Brain microvascular endothelial cell (primary cell): ENCODE results near the gene TLR3.

Experiments used
- DNase-seq: peaks from one replicate; pipeline ENCODE4 v3.0.0-alpha.2; 2020
- H3K27ac ChIP-seq: fragments of 250-450 bp; sonication (Bioruptor Pico); 2 replicates; pipeline ENCODE4 v1.5.1; 2020; ENCODE audit warnings: mild to moderate bottlenecking, moderate library complexity
- H3K27me3 ChIP-seq: fragments of 250-450 bp; sonication (Bioruptor Pico); replicated peaks from 2 replicates; pipeline ENCODE4 v1.5.1; 2020; ENCODE audit warnings: mild to moderate bottlenecking
- H3K36me3 ChIP-seq: fragments of 250-450 bp; sonication (Bioruptor Pico); replicated peaks from 2 replicates; pipeline ENCODE4 v1.5.1; 2020; ENCODE audit warnings: mild to moderate bottlenecking
- H3K4me3 ChIP-seq: 2 replicates; pipeline ENCODE4 v1.5.1; 2011; ENCODE audit warnings: low read depth, mild to moderate bottlenecking, control low read depth, low read length, moderate library complexity
- in situ Hi-C: cut with HindIII; loops from 2 replicates; pipeline ENCODE4 v1.10.0; 2017; ENCODE audit warnings: low sequenced_read_pairs, low pct_ligation_motif_present
- TF ChIP-seq, protein P1 (sequence below): IDR thresholded peaks from 2 replicates; pipeline ENCODE4 v1.5.1; 2011; ENCODE audit warnings: low read depth, mild to moderate bottlenecking, moderate library complexity, low read length, control low read depth, inconsistent platforms; ENCODE audit errors: missing control alignments

TLR3 gene

DNA sequence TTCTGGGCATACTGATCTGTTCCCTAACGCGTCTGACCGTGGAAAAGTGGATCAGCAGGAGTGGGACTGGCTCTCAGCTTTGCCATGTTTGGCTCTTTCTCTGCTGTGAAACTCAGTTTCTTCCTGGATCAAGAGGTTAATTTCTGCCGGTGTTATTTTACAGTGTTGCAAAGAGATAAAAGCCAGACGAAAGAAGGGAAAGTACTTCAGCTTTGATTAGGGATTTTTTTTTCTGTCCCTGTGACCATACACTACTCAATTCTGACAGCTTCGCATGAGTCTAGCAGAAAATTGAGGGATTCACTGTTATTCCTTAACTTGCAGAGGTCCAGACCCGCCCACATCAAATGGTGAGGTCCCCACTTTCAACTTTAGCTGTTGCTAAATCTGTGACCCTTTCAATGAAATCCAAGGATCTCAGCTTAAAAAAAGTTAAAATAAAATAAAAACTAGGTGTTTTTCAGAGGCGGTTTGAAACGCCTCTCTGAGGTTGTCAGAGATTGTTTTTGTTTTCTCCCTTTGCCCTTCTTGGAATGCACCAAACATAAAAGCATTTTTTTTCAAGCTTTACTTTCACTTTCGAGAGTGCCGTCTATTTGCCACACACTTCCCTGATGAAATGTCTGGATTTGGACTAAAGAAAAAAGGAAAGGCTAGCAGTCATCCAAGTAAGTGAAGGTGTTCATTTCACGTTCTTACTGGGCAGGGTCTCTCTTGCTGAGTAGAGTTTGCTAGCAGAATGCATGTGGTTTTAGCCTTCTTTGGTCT, at the start of gene TLR3:
TLR3 (plus strand) TSS at position 576 of the 768 bp plus-strand sequence. CDS start 7,464 bp downstream, outside the sequence.
- TF ChIP-seq, protein P1, sequence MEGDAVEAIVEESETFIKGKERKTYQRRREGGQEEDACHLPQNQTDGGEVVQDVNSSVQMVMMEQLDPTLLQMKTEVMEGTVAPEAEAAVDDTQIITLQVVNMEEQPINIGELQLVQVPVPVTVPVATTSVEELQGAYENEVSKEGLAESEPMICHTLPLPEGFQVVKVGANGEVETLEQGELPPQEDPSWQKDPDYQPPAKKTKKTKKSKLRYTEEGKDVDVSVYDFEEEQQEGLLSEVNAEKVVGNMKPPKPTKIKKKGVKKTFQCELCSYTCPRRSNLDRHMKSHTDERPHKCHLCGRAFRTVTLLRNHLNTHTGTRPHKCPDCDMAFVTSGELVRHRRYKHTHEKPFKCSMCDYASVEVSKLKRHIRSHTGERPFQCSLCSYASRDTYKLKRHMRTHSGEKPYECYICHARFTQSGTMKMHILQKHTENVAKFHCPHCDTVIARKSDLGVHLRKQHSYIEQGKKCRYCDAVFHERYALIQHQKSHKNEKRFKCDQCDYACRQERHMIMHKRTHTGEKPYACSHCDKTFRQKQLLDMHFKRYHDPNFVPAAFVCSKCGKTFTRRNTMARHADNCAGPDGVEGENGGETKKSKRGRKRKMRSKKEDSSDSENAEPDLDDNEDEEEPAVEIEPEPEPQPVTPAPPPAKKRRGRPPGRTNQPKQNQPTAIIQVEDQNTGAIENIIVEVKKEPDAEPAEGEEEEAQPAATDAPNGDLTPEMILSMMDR: no peak
- no peak within 1 kb of the TSS for H3K27ac ChIP-seq
- H3K27me3 ChIP-seq: no peaks in the 10 kb centered on the region
- DNase-seq: peak; percentile 20
- in situ Hi-C loops: no loop called here
- no peaks in the 10 kb centered on the region for H3K36me3 ChIP-seq
- peak within 1 kb of the TSS; percentile 54 for H3K4me3 ChIP-seq

DNA sequence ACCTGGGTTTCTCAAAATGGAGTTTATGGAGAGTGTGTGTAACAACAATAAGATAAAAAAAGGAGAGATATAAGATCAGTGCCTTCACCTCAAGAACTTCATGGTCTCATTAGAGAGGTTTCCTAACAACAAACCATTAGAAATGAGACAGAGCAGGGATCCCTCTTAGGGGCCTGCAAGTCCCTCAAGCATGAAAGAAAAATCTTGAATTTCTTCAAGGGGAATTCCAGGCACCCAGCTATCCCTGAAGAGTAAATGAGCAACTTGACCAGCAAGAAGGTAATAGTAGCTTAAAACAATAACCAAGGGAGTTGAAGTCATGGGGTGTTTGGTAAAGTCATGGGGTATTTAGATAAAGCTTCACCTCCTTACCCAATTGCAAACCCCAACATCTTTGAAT, 49.7 kb upstream of the TLR3 start:
- Histone ChIP-seq H3K36me3 (no peaks in the 10 kb centered on the region), H3K4me3 (no peak overlapping the region), H3K27me3 (no peaks in the 10 kb centered on the region), H3K27ac (no peak overlapping the region)
- in situ Hi-C loops: loop anchor here (25.0 kb wide), 1 partner anchor 357 kb away; no protein-coding TSS in a partner anchor
- TF ChIP-seq, protein P1: no peak
- DNase-seq: no peak

DNA sequence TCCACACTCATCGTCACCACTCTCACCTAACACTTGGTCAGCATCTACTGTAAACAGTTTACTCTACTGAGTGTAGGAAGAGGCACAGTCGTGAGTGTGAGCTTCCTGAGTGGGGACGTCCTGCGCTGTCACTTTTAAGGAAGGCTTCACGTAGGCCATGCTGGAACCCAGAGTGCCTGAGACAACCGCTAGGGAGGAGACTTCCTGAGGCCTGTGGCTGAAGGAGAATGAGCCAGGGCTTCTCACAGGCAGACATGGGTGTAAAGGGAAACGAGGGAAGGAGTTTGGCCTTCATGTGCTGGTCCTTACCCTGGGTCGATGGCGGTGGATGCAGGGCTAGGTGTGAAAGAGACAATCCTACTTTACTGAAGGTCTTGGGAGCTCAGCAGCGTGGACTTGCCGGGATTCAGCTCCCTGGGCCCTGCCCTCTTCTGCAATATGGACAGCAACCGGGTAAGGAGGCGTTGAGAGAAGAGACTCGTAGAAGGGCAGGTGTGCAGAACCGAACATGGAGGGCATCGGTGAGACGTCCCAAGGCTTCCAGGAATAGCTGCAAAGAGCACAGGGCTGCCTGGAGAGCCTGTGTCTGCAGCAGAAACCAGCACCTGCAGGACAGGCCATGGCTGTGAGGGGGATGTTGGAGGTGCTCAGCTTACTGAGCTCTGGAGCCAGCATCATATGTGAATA, 48.7 kb upstream of the TLR3 start:
- in situ Hi-C loops: loop anchor here (25.0 kb wide), 1 partner anchor 358 kb away; no protein-coding TSS in a partner anchor
- TF ChIP-seq, protein P1: no peak

DNA sequence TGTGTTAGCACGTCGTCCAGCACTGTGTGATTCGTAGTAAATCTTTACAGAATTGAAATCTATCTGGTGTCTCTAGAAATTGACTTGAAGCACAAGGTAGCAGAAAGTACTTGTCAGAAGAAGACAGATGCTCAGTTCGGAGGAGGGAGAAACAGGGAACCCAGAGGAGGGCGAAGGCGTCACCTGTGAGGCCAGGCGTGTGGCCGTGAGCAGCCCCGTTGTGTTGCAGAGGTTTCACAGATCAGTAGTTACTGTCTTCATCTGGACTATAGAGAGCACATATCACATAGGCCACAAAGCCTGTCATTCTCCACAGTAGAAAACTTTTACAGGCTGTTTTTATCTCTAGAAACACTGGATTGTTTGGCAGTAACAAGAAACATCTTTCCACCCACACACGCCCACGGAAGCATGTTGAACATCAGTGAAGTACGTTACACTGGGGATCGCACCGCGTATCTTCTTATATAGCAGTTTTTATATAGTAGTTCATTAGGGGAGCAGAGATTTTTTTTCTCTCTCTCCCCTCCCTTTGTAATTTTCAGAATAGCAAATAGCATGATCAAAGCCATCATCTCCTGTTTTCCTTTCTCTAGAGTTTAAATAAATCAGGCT, 48.1 kb upstream of the TLR3 start:
- Histone ChIP-seq H3K4me3 (no peak overlapping the region), H3K36me3 (no peaks in the 10 kb centered on the region), H3K27ac (peak overlapping the region; percentile 59), H3K27me3 (no peaks in the 10 kb centered on the region)
- TF ChIP-seq, protein P1: no peak
- in situ Hi-C loops: loop anchor here (25.0 kb wide), 1 partner anchor 359 kb away; no protein-coding TSS in a partner anchor
- peak; percentile 55 for DNase-seq

More for the DNA sequence above, 48.7 kb upstream of the TLR3 start:
- Histone ChIP-seq H3K4me3 (no peak overlapping the region), H3K27ac (no peak overlapping the region), H3K27me3 (no peaks in the 10 kb centered on the region), H3K36me3 (no peaks in the 10 kb centered on the region)
- no peak for DNase-seq

DNA sequence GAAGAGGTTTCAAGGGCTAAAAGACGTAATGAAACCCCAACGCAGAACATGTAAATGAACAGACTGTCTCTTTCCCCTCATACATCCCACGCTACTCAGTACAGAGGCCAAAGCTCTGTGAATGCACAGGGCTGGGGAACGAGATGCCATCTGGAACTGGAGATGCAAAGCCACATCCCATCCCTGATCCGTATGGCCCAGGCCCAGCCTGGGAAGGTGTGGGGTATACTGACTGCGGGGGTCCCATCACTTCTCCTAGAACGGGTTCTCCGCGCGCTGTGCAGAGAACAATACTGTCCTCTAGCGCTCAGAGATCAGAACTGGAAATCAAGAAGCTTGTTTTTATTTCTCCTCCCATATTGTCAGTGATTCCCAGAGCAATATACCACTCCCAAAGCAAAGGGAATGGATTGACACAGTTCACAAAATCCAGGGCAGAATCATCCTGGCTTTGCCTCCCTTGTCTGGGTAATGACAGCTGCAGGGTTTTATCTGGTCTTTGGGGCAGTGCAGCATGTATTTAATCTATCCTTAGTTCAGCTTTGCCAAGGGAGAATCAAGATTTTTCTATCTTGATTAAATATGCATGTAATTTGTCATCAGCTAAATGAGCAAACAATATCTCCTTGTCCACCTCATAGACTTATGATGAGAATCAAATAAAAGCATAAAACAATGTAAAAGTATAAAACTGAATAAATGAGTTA, 47.3 kb upstream of the TLR3 start:
- peak; percentile 69 for DNase-seq
- H3K27me3 ChIP-seq: no peaks in the 10 kb centered on the region
- in situ Hi-C loops: loop anchor here (25.0 kb wide), 1 partner anchor 359 kb away; no protein-coding TSS in a partner anchor
- H3K4me3 ChIP-seq: peak overlapping the region; percentile 34
- peak overlapping the region; percentile 59 for H3K27ac ChIP-seq
- TF ChIP-seq, protein P1: peak; percentile 93
- no peaks in the 10 kb centered on the region for H3K36me3 ChIP-seq
